Raji (cell line): ENCODE measurements around the gene ZNF155.

Experiments used
- POLR2A ChIP-seq: IDR thresholded peaks from 2 replicates; pipeline ENCODE4 v1.6.1; 2011; ENCODE audit warnings: low read depth, low read length, control low read depth; ENCODE audit not compliant: insufficient read depth

ZNF155 gene

GRCh38 chr19:43983912-43984686 lies at the start of gene ZNF155:
TSS of gene ZNF155 (plus strand) at chr19:43984188. CDS start at chr19:43988544, 4,356 bp downstream.
- TF ChIP-seq POLR2A = no peak

GRCh38 chr19:43934985-43935708 lies 48.8 kb upstream of the ZNF155 start, which contains the start of gene ZNF45:
TSS of gene ZNF45 (minus strand) at chr19:43935282. CDS start at chr19:43922185, 13,097 bp downstream.
- TF ChIP-seq POLR2A = peak; percentile 55

GRCh38 chr19:43936188-43936587 lies 47.8 kb upstream of the ZNF155 start:
- TF ChIP-seq POLR2A = no peak

- no peak for TF ChIP-seq POLR2A
These were observed 44.3 kb upstream of the ZNF155 start for GRCh38 chr19:43939557-43940260.

GRCh38 chr19:43940719-43941118 lies 43.3 kb upstream of the ZNF155 start:
- no peak for TF ChIP-seq POLR2A

GRCh38 chr19:43941209-43941608 lies 42.8 kb upstream of the ZNF155 start:
- no peak for TF ChIP-seq POLR2A

- no peak for TF ChIP-seq POLR2A
These were observed 32.9 kb upstream of the ZNF155 start, which contains the start of gene ZNF221 for GRCh38 chr19:43950834-43951645. TSS of gene ZNF221 (plus strand) at chr19:43951228. CDS start at chr19:43962727, 11,499 bp downstream.

GRCh38 chr19:43956827-43957226 lies 27.2 kb upstream of the ZNF155 start:
- TF ChIP-seq POLR2A = no peak

- TF ChIP-seq POLR2A = no peak
These were observed 26.1 kb upstream of the ZNF155 start for GRCh38 chr19:43957891-43958290.

GRCh38 chr19:43960411-43960810 lies 23.6 kb upstream of the ZNF155 start:
- TF ChIP-seq POLR2A = no peak

- TF ChIP-seq POLR2A = no peak
These were observed 17.8 kb upstream of the ZNF155 start for GRCh38 chr19:43966079-43966694.

GRCh38 chr19:43976732-43977131 lies 7.3 kb upstream of the ZNF155 start:
- TF ChIP-seq POLR2A = no peak

- no peak for TF ChIP-seq POLR2A
These were observed 460 bp upstream of the ZNF155 start for GRCh38 chr19:43983544-43983911.

GRCh38 chr19:43984687-43985000 lies 656 bp downstream of the ZNF155 start:
- TF ChIP-seq POLR2A = no peak
